GM18502 (cell line): Measurements from ENCODE around the gene EHMT1.

Experiments used
- ATAC-seq: cut with Tn5 transposase; IDR thresholded peaks from one replicate; pipeline ENCODE4 v1.9.1; 2021; ENCODE audit warnings: mild to moderate bottlenecking; ENCODE audit not compliant: unreplicated experiment, poor library complexity

The EHMT1 gene

DNA sequence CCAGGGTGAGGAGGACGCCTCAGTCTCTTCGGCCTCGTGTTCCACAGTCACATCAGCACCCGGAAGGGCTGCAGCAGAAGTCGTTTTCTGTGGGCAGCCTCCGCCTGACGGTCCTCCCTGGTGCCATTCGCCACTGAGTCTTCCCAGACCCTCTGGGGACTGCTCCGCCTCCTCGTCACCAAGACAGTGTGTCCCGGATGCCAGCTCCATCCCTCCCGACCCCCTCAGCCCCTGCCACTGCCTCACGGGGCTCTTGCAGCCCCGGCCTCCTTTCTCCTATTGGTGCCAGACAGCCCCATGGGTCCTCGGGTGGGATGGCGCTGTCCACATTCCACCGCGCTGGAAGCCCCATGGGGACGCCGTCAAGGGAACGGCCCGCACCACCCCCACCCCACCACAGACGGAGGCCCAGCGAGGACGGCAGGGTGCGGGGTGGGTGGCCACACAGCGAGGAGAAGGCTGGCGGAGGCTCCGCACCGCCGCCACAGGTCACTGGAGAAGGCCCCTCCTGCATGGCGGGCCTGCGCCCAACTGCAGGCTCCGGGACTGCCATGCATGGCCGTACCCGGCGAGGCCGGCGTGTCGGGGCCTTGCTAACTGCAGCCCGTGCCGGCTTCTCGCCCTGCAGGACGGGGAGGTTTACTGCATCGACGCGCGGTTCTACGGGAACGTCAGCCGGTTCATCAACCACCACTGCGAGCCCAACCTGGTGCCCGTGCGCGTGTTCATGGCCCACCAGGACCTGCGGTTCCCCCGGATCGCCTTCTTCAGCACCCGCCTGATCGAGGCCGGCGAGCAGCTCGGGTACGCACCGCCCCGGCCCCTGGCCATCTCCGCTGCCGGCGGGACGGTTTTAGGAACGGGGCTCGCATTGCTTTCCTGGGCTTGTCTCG lies 215.2 kb downstream of the EHMT1 start:
- ATAC-seq: no peak

DNA sequence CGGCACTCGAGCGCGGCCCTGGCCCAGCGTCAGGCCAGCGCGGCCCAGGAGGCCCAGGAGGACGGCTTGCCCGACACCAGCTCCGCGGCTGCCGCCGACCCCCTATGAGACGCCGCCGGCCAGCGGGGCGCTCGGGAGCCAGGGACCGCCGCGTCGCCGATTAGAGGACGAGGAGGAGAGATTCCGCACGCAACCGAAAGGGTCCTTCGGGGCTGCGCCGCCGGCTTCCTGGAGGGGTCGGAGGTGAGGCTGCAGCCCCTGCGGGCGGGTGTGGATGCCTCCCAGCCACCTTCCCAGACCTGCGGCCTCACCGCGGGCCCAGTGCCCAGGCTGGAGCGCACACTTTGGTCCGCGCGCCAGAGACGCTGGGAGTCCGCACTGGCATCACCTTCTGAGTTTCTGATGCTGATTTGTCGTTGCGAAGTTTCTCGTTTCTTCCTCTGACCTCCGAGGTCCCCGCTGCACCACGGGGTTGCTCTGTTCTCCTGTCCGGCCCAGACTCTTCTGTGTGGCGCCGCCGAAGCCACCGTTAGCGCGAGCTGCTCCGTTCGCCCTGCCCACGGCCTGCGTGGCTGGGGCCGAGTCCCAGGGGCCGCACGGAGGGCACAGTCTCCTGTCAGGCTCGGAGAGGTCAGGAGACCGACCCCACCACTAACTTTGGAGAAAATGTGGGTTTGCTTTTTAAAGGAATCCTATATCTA lies 216.2 kb downstream of the EHMT1 start:
- ATAC-seq: no peak

DNA sequence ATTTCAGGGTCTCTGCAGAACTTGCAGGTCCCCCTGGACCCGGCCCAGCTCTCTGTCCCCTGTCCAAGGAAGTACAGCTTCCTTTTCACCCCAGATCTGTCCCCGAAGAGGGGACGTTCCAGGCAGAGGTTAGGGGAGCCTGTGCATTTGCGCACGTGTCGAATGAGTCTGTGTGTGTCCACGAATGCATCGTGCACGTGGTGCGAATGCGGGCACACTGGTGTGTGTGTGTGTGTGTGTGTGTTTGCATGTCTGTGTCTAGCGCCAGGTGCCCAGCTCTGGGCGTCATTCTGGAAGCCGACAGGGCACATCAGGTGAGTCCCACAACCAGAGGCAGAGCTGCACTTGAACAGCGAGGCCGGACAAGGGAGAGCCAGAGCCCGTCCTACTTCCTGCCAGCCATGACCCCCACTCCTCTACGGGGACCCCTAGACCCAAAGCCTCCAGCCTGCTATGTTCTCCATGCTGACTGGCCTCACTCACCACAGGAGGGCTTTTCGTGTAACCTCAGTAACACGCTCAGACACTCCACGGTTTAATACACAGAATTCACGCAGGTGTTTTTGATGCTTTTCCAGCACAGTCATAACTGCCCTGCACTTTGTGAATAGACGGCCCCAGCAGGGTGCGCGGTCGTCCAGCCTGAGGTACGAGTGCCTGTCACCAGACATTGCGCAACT lies 217.5 kb downstream of the EHMT1 start:
- ATAC-seq: no peak

DNA sequence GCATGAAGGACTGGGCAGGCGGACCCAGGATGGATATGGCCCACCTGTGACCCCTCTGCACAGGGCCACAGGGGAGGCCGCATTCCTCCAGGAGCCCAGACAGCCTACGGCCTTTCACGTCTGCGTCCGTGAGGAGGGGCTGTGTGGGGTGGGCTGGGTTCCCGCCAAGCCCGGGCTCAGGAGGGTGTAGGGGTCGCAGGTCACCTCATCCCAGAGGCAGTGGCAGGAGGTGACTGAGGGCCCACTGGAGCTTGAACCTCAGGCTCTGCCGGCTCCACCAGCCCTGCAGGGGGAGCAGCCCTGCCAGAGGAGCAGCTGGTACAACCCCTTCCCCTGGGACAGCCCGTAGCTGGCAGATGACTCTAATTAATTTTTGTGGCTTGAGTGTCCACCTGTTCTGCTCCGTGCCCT lies 218.0 kb downstream of the EHMT1 start:
- no peak for ATAC-seq

DNA sequence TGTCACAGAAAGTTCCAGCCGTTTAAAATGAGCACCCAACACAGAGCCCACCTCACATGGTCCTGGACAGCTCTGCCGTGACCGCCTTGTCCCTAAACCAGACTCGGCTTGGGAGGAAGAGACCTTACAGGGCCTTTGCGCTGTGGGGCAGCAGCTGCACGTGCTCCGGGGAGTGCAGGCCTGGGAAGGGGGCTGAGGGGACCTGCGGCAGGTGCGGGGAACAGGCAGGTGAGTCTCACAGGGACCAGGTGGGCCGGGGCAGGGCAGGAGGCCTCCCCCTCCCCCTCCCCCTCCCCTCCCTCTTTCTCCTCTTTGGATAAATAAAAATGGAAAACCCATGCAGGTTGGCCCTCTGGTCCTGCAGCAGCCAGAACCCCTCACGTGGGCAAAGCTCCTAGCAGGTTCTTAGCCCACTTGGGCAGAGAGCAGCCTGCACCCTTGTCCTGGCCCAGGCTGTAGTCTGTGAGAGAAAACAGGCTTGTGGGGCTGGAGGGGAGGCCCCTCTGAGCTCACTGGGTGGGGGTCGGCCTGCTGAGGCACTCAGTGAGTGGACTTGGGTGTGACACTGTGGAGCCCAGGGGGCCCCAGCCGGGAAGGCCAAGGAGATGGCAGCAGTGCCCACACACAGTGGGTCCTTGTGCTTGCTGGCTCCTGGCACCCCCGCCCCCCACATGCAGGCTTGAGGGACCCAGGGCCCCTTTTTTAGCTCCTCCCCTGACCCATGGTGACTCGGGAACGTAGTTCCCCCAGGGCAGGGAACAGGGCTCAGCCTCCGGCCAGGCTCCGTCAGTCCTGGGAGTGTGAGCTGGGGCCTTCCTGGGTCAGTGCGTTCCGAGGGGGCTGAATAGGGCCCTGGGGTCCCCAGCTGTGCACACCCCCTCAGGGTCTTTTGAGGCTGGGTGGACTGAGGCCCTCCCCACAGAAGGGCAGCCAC lies 218.8 kb downstream of the EHMT1 start:
- ATAC-seq: no peak

DNA sequence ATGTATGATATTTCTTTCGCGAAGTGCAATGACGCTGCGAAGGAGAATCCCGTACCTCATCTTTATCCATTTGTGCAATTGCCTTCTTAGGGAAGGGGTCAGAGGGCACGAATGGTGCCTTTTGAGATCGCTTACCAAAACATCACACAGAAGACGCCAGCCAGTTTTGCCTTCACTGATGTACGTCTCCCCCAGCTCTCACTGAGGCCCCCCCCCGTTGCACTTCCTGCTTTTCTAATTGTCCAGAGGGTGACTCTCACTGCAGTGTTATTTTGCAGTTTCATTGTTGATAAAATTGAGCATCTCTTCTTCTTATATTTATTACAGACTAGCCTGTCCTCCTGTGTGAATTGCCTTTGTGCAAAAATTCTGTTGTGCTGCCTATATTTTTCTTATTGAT lies 219.8 kb downstream of the EHMT1 start:
- no peak for ATAC-seq

DNA sequence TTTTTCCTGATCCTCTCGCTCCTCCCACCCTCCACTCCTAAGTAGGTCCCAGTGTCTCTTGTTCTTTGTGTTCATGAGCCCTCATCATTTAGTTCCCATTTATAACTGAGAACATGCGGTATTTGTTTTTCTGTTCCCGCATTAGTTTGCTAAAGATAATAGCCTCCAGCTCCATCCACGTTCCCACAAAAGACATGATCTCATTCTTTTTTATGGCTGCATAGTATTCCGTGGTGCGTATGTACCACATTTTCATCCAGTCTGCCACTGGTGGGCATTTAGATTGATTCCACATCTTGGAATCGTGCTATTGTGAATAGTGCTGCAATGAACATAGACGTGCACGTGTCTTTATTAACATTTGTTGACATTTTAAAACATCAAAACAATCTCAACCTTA lies 224.6 kb downstream of the EHMT1 start:
- no peak for ATAC-seq

DNA sequence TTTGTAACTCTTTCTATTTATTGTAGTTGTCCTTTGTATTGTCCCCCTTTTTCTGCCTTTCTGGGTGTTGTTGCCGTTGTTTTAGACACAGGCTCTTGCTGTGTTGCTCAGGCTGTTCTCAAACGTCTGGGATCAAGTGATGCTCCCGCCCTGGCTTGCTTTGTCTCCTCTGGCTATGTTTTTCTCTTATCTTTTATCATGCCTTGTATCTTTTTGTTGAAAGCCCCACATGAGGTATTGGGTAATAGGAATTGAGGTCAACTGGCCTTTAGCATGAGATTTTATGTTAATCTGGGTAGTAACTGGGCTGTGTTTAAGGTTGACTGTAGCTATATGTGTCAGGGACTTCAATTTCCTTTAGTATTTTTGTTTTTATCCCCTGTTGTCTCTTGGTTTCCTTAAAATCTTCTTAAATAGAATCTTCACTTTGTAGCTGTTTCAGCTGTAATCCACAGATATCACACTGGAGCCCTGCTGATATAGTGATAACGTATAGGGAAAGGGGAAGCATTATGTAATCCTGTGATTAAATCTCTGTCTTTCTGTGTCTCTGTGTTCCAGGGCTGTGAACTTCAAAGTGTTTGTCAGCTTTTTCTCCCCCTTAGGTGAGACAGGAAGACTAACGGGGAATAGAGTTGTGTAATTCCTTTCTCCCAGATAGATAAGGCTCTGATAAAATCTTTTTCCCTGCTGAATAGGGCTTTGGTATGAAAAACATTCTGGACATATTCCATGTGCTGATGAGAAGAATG lies 232.9 kb downstream of the EHMT1 start:
- no peak for ATAC-seq

DNA sequence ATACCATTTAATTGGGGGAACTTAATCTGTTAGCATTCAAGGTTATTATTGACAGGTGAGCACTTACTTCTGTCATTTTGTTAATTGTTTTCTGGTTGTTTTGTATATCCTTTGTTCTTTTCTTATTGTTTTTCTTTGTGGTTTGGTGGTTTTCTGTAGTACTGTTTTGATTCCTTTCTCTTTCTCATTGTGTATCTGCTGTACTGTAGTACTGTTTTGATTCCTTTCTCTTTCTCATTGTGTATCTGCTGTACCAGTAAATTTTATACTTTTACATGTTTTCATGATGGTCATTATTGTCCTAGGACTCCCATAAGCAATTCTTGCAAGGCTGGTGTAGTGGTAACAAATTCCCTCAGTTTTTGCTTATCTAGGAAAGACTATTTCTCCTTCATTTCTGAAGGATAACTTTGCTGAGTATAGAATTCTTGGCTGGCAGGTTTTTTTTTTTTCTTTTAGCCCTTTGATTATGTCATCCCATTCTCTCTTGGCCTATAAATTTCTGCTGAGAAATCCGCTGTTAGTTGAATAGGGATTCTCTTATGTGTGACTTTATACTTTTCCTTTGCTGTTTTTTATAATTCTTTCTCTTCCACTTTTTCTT lies 234.7 kb downstream of the EHMT1 start:
- ATAC-seq: no peak

DNA sequence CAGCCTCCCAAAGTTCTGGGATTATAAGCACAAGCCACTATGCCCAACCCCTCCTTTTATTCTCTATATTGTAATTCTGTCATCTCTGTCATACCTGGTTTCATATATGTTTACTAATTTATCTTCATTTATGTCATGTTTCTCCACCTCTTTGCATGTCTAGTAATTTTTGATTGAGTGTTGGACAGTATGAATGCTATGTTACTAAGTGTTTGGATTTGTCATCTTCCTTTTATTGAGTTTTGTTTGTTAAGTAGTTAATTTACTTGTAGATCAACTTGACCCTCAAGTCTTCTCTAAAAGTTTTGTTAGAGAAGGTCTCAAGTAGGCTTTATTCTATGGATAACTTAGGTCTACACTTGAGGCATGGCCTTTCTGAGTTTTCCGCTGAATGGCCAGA lies 241.6 kb downstream of the EHMT1 start:
- no peak for ATAC-seq

DNA sequence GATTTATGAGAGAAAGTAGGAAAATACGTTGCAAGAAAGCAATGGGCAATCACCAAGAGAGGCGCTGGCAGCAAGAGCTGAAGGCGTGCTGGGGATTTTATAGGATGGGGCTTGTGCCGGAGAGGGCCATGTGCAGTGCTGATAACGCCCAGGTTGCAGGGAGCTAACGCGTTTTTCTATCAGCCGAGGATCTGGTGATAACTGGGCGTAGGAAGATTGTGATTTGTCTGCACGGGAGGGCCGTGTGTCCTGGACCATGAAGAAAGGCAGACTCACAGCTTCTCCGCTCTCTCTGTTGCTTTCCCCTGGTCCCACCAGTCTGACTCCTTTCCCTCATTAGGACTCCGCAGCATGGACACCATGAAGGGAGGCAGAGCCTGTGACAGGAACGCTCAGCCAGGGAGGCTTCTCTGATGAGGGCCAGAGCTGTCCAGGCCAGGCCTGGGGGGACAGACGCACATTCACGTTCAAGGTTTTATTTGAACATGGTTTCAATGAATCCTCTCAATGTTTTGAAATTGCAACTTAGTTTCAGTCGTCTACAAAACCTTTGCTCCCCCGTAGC lies 246.9 kb downstream of the EHMT1 start:
- ATAC-seq: no peak

DNA sequence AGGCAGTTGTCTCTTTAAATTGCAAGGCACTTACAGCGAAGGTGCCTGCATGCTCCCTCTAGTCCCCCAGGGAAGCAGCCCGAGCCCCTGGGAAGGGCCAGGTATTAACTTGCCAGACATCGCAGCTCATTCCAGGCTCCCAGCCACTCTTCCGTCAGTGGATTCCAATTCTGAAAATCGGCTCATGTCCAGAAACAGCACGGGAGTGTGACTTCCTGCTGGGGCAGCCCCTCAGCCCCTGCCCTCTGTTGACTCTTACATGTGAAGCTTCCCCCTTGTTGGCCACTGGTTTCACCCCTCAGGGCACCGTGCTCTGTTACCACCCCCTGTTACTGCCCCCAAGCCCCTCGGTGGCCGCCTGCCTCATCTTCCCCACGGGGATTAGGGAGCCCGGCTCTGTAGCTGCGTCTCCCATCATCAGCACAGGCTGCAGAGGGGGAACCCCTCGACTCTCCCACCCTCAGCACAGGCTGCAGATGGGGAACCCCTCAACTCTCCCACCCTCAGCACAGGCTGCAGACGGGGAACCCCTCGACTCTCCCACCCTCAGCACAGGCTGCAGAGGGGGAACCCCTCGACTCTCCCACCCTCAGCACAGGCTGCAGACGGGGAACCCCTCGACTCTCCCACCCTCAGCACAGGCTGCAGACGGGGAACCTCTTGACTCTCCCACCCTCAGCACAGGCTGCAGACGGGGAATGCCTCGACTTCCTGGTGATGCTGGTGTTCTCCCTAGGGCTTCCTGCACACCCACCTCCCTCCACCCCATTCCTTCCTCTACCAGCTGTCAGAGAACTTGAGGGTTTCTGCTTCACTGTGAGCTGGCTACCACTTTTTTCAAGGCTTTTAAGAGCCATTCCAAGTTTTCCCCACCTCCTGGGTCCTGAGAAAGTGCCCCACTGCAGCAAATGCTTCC lies 247.7 kb downstream of the EHMT1 start:
- ATAC-seq: no peak

DNA sequence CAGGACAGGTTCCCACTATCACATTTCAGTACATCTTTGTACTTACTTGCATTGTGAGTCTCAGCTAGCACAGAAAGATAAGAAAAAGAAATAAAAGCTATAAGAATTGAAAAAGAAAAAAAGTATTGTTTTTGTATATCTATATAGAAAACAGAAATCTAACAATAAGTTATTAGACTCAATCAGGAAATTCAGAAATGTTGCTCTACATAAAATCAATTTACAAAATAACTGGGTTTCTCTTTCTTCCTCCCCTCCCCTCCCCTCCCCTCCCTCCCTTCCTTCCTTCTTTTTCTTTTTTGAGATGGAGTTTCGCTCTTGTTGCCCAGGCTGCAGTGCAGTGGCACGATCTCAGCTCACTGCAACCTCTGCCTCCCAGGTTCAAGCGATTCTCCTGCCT lies 251.6 kb downstream of the EHMT1 start:
- ATAC-seq: no peak

DNA sequence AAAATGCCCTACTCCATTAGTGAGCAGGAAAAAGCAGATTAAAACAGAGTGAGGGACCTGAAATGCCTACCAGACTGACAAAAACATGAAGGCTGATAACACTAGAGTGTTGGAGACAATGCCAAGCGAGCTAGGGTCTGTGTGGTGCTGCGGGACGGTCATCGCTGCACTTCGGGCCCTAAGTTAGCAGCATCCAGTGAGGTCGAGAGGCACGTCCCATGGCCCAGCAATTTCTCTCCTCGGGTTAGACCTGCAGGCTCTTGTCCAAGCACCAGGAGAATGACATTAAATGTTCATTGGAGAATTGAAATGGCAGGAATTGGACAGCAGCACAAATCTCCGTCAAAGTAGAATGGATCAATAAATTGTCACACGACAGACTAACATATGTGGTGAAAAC lies 253.5 kb downstream of the EHMT1 start:
- no peak for ATAC-seq

DNA sequence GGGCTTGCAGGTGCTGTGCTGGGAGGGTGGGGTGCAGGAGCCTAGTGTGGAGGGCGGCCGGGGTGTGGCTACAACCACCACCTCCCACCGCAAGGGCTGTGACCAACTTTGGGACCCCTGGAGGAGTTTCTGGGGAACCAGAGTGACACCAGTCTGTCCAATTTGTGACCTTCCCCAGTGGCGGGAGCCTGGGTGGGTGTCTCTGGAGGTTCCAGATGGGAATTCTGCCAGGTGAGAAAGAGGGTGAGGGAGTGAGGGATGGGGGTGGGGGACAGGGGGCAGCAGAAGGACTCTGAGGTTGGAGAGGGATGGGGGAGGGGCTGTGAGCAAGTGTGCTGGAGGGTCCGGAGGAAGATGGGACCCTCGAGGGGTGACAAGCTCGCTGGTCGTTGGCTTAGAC lies 254.6 kb downstream of the EHMT1 start:
- ATAC-seq: no peak

DNA sequence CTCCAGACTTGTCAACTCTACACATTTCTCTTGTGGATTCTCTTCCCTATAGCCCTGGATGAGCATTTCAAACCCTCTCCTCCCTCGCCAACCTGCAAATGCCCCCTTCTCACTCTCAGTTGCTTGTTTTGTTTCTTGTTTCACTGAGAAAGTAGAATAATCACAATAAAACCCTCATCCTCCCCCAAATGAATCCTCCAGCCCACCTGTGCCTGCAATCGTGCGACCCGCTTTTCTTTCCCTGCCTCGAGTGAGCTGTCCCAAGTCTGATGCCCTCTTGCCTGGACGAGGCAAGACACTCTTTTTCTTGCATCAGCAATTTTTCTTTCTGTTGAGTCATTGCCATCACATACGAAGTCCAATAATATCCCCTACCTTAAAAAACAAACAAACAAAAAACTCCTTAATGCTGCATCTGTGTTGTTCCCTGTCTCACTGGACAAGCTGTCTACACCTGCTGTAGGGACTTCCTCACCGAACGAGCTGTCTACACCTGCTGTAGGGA lies 255.1 kb downstream of the EHMT1 start:
- no peak for ATAC-seq

DNA sequence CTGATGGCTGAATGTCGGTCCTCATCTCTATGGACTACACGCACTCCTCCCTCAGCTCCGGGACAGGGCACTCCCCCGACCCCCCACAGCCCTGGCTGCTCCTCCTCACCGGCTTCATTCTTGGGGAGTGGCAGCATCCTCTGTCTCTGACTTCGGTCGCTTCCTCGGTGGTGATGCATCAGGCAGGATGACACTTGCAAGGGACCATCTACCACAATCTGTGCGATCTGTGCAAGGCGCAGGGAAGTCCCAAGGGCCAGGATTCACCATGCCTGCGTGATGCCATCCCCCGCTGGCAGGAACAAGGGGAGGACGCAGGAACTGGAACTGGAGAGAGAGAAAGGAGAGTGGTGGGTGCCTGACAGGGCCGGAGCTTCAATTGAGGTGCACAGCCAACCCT lies 256.5 kb downstream of the EHMT1 start:
- no peak for ATAC-seq

DNA sequence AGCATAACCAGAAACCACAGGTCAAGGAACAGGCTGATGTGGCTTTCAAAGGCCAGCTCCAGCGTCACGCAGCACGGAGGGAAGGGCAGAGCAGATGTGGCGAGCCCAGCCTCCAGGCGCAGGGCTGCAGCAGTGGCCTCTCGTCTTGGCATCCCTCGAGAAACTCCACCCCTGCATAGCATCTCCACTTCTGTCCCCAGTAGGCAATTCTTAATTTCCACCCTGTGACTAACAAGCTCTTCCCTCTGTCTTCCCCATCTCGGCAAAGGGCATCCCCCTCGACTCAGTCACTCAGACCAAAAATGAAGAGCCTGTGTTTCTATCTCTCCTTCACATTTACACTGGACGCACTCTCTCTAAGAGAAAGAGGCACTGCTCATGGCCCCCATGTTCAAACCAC lies 257.0 kb downstream of the EHMT1 start:
- ATAC-seq: no peak
